Right hindlimb (tissue), 1 donor: ENCODE results near the gene TLX2.

Experiments
- DNase-seq: peaks from one replicate; pipeline ENCODE4 v3.0.0-alpha.2; 2018

TLX2 gene

DNA sequence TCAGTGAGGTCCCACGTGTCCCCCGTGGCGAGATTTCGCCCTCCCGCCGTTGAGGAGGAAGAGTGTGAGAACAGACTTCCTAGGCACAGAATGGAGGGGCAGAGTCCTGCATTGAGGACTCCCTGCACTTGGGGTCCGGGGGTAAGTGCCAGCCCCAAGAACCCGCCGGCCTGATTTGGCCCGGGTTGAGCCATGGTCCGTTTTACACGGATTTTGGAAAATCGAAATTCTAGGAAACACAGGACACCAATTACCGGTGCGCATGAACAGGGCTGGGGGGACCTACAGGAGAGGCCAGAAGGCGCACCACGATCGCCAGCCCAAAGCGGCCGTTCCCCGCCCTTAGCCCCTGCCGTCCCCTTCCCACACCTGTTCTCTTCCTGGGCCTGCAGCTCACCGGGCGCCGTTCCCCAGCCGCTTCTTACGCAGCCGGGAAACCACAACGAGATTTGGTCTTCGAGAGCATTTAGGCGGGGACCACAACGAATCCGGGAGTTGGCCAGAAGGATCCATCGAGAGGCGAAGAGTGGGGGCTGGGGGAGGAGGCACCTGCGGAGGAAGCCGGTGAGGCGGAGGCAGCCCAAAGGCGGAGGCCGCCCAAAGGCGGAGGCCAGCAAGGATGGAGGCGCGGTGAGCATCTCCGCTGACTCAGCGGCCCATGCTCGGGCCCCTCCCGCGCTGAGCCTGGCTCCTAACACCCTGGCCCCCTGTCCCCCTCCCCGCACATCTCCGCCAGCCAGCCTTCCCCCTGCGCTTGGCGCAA is 464 bp upstream of the TLX2 start:
- DNase-seq, result no peak

- DNase-seq, result no peak
Observed at GRCh38 chr2:74515271-74515980, 1.2 kb downstream of the TLX2 start.

DNA sequence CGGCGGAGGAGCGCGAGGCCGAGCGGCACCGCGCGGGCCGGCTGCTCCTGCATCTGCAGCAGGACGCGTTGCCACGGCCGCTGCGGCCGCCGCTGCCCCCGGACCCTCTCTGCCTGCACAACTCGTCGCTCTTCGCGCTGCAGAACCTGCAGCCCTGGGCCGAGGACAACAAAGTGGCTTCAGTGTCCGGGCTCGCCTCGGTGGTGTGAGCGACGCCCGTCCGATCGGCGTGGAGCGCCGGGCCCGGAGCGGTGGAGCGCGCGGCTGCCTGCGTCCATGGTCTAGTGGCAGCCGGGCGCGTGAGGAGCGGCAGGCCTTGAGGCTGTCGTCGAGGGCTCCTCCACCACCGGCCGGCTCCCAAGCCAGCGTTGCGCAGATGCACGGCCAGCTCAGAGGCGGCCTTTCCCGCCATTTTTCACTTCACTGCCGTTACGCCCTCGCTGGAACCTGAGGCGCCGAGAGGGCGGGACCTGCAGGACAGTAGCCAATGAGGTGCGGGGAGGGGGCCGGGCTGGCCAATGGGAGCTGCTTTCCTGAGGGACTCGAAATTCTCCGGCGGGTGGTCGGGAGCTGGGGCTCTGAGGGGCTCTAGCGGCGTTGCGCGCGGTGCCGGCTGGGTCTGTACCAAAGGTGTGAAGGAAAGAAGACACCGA is 1.9 kb downstream of the TLX2 start:
- peak; percentile 80 for DNase-seq

- DNase-seq, result no peak
Observed at GRCh38 chr2:74516650-74517049, 2.4 kb downstream of the TLX2 start.

DNA sequence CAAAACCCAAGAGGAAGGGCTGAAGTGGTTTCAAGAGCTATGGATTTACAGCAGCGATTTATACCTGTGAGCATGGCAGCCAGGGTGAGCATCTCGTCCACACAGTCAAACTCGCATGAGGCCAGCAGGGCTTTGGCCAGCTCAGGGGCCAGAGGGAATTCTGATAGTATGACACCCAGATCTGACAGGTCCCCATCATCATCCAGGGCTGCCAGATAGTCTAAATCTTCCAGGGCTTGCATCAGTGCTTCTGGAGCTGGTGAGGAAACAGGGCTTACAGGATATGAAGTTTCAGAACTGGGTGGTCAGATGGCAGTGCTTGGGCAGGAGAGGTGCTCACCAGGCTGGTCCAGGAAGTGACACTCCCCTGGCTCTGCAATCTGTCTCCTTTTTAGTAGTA is 8.3 kb downstream of the TLX2 start:
- no peak for DNase-seq

- no peak for DNase-seq
Observed at GRCh38 chr2:74524005-74524404, 9.8 kb downstream of the TLX2 start.

DNA sequence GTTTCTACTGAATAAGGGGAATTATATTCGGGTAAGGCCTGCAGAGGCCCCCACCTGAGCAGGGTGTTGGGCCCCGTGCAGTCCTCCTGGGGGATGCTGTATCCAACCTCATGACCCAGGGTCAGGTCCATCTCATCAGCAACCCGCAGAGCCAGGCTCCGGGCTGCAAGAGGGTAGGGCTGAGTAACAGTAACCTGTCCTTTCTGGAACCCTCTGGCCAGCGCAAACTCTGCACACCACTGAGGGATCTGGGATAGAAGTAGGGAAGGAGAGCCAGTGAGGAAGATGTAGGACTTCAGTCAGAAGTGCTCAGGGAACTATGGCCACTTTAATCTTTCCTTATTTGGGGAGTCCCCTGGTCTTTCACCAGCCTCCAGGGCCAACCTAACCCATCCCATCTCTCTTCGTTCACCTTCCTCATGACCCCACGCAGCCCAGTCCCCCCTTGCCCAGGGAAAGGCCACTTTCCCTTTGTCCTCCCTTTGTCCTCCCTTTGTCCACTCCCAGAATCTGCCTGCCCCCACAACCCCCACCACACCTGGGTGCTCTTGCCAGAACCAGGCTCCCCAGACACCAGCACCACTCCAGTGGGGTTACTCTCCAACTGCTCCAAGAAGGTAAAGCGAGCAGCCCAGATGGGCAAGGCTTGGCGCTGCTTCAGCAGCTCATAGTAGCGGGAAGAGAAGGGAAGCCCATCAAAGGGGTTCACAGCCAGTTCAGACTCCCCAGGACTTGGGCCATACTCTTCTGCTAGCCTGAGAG is 10.9 kb downstream of the TLX2 start:
- no peak for DNase-seq

GRCh38 chr2:74525717-74526648 is 11.7 kb downstream of the TLX2 start, which contains the start of gene DQX1:
Gene DQX1, minus strand, starts transcription at chr2:74526231. Its CDS starts 502 bp downstream, at chr2:74525729.
- DNase-seq, result no peak

DNA sequence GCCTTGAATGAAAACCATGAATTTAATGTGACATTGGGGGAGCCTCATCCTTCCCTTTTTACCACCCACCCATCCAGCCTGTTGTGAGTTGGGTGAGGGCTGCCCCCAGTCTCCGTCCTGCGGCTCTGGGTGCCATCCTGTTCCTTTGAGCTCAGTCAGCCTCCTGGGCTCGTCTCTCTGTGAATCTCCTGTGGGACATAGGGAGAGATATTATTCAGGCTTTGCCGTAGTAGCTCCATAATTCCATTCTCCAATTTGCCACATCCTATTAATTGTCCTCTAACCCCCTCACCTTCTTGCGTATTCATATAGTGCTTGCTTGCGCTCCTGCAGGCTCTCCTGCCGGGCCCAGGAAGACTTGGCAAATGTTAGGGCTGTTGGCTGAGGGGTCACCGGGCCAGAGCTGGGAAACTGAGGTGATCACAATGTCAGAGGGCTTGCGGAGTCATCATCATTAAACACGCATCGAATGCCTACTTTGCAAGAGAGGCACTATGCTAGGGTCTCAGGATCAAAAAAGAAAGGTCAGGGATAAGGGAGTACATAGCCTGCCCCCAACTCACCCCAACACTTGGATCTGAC is 12.5 kb downstream of the TLX2 start:
- no peak for DNase-seq

- DNase-seq, result no peak
Observed at GRCh38 chr2:74527741-74528140, 13.5 kb downstream of the TLX2 start.

- no peak for DNase-seq
Observed at GRCh38 chr2:74528600-74529356, 14.5 kb downstream of the TLX2 start.

- DNase-seq, result peak; percentile 99
Observed at GRCh38 chr2:74529357-74530238, 15.3 kb downstream of the TLX2 start, which contains the start of the genes AUP1 and HTRA2. Gene AUP1, minus strand, starts transcription at chr2:74529706. Its CDS starts 77 bp downstream, at chr2:74529629. Gene HTRA2, plus strand, starts transcription at chr2:74529933. Its CDS starts 74 bp downstream, at chr2:74530007.

GRCh38 chr2:74530239-74531187 is 16.3 kb downstream of the TLX2 start:
- peak; percentile 65 for DNase-seq

DNA sequence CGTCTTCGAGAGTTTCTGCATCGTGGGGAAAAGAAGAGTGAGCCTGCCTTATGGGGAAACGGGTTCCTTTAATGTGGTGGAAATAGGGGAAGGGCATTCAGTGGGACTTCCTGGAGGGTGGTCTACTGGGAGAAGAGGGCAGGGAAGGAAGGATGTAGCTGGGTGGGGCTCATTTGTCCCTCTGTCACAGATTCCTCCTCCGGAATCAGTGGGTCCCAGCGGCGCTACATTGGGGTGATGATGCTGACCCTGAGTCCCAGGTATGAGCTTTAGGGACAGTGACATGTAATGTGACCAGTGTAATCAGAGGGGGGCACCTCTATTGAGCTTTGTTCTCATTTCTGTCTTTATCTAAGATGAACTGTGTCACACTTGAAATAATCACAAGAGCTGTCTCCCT is 17.4 kb downstream of the TLX2 start:
- no peak for DNase-seq

- no peak for DNase-seq
Observed at GRCh38 chr2:74532222-74532621, 18.0 kb downstream of the TLX2 start.

DNA sequence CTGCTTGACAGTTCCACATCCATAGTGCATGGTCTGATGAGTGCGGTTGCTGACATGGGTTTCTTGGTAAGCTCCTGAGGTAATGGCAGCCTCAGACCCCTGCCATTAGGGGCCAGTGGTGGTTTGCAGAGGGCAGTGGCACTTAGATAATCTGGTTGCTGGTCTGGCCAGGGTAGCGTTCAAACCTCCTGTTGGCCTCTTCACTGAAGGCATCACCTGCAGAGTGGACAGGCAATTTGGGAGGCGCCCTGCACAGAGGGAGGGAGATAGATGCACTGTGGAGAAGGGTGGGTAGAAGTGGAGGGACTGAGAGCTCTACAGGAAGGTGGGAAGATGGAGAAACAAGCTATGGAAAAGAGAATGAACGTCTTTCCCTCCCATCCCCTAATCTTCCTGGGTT is 19.2 kb downstream of the TLX2 start:
- DNase-seq, result no peak

- DNase-seq, result no peak
Observed at GRCh38 chr2:74534411-74534810, 20.2 kb downstream of the TLX2 start.

GRCh38 chr2:74535440-74535965 is 21.3 kb downstream of the TLX2 start:
- DNase-seq, result no peak
